HCT116 (cell line): ENCODE measurements around the gene PEX12. TPM values are rescaled to one million over a fixed set of nuclear protein-coding genes. Genes with fewer than 3 reads are reported as not detected.
"Not testable (repeated sequence)": the region's sequence is repeated elsewhere in the genome, so short reads cannot be mapped to it uniquely, and the experiment has no call there.

Experiments
- ATAC-seq: fragments of 200-7000 bp; cut with Tn5 transposase; 2 replicates; pipeline ENCODE4 v1.9.1; 2020; ENCODE audit warnings: mild to moderate bottlenecking, moderate library complexity
- BruUV-seq: library from RNA; stranded (reverse); fragments of 400-500 nt; replicated peaks from 2 replicates; lab custom pipeline; 2021; lab: Mats Ljungman, UMichigan
- CTCF ChIA-PET: fragments of 300-600 bp; sonication (Branson Sonifier 250); formaldehyde crosslinking; loops from one replicate; lab custom pipeline; 2021; ENCODE audit warnings: antibody characterized with exemption; lab: Charles Lee
- POLR2A ChIA-PET: fragments of 300-600, 350-600 bp; sonication (Branson Sonifier 250); formaldehyde crosslinking; loops from one replicate; lab custom pipeline; 2021; ENCODE audit warnings: antibody characterized with exemption; lab: Charles Lee
- RAD21 ChIA-PET, 2 experiments: fragments of 300-600 bp; sonication (Branson Sonifier 250); formaldehyde crosslinking; loops; one replicate each; lab custom pipeline; 2023; ENCODE audit warnings: low total read pairs in 2 of 2; ENCODE audit not compliant: uncharacterized antibody in 2 of 2, unreplicated experiment in 2 of 2, low non-redundant PET in 1 of 2; lab: Charles Lee
- DNase-seq: peaks from one replicate; pipeline ENCODE4 v3.0.0-alpha.2; 2010; ENCODE audit warnings: low read depth, low spot score
- H2AFZ ChIP-seq: fragments of 200-600 bp; shearing (Covaris generic), sonication (generic); 2 replicates; pipeline ENCODE4 v1.6.1; 2017; ENCODE audit warnings: low read depth, mixed run types, mixed read lengths, antibody characterized with exemption, low read length; ENCODE audit not compliant: poor library complexity, severe bottlenecking
- H3K27ac ChIP-seq: 2 replicates; pipeline ENCODE4 v1.5.1; 2012; ENCODE audit warnings: low read depth, low read length
- H3K27me3 ChIP-seq: fragments of 200-600 bp; sonication (generic); 2 replicates; pipeline ENCODE4 v1.6.1; 2016; ENCODE audit warnings: mixed run types, low read length, mixed read lengths; ENCODE audit not compliant: insufficient read depth
- H3K36me3 ChIP-seq, 2 experiments: fragments of 200-500 bp in 1 of 2; fragments of 200-600 bp in 1 of 2; sonication (Bioruptor generic) in 1 of 2; sonication (generic) in 1 of 2; 2 replicates each; pipeline versions ENCODE4 v1.5.1 to v1.6.1; 2014 to 2016; ENCODE audit warnings: low read length in 2 of 2, inconsistent platforms in 1 of 2, mixed read lengths in 1 of 2, mixed run types in 1 of 2; ENCODE audit not compliant: insufficient read depth in 2 of 2, control insufficient read depth in 1 of 2
- H3K4me1 ChIP-seq, 2 experiments: fragments of 200-600 bp in 1 of 2; sonication (generic) in 1 of 2; 2 replicates each; pipeline versions ENCODE4 v1.5.1 to v1.6.1; 2012 to 2017; ENCODE audit warnings: low read length in 2 of 2, inconsistent platforms in 1 of 2, mild to moderate bottlenecking in 1 of 2, mixed read lengths in 1 of 2, mixed run types in 1 of 2, moderate library complexity in 1 of 2; ENCODE audit not compliant: insufficient read depth in 2 of 2, control insufficient read depth in 1 of 2
- H3K4me2 ChIP-seq: fragments of 200-600 bp; sonication (generic); 2 replicates; pipeline ENCODE4 v1.6.1; 2017; ENCODE audit warnings: mixed run types, low read length, mixed read lengths
- H3K4me3 ChIP-seq, 2 experiments: fragments of 200-600 bp in 1 of 2; sonication (generic) in 1 of 2; replicated peaks in 1 of 2; 2 replicates each; pipeline ENCODE4 v1.5.1; 2011 to 2016; ENCODE audit warnings: low read length in 2 of 2, control low read depth in 1 of 2, low read depth in 1 of 2, mild to moderate bottlenecking in 1 of 2, mixed read lengths in 1 of 2, mixed run types in 1 of 2
- H3K79me2 ChIP-seq: fragments of 200-600 bp; sonication (generic); 2 replicates; pipeline ENCODE4 v1.6.1; 2017; ENCODE audit warnings: mild to moderate bottlenecking, mixed run types, low read length, moderate library complexity, mixed read lengths; ENCODE audit not compliant: insufficient read depth
- H3K9ac ChIP-seq: fragments of 200-600 bp; sonication (generic); 2 replicates; pipeline ENCODE4 v1.6.1; 2016; ENCODE audit warnings: low read length, mixed read lengths
- H3K9me2 ChIP-seq: fragments of 200-600 bp; sonication (generic), shearing (Covaris generic); 2 replicates; pipeline ENCODE4 v1.6.1; 2017; ENCODE audit warnings: mixed run types, mild to moderate bottlenecking, moderate library complexity; ENCODE audit not compliant: insufficient read depth
- H3K9me3 ChIP-seq, 2 experiments: fragments of 200-500 bp in 1 of 2; fragments of 200-600 bp in 1 of 2; sonication (Bioruptor generic) in 1 of 2; sonication (generic) in 1 of 2; 2 replicates each; pipeline ENCODE4 v1.6.1; 2014 to 2017; ENCODE audit warnings: low read length in 2 of 2, mixed read lengths in 2 of 2, inconsistent platforms in 1 of 2, low read depth in 1 of 2, mild to moderate bottlenecking in 1 of 2, mixed run types in 1 of 2, moderate library complexity in 1 of 2; ENCODE audit not compliant: control insufficient read depth in 1 of 2, insufficient read depth in 1 of 2
- H4K20me1 ChIP-seq: fragments of 200-600 bp; sonication (generic), shearing (Covaris generic); 2 replicates; pipeline ENCODE4 v1.6.1; 2017; ENCODE audit warnings: mixed run types, mild to moderate bottlenecking, moderate library complexity; ENCODE audit not compliant: insufficient read depth
- intact Hi-C: fragments of 100-400 bp; cut with micrococcal nuclease; formaldehyde crosslinking; loops from 2 replicates; pipeline ENCODE4 v1.10.0; 2022
- total RNA-seq: library from RNA; stranded (reverse); gene quantifications from one replicate; pipeline ENCODE4 v1.2.1, GENCODE V29; 2021; ENCODE audit not compliant: unreplicated experiment

The PEX12 gene
- total RNA-seq, 1 experiment from 2014 or later: 5.0 TPM

- DNase-seq, H3K4me3 ChIP-seq, H3K27ac ChIP-seq, H3K4me1 ChIP-seq, H3K9me2 ChIP-seq, BruUV-seq, ATAC-seq, H3K36me3 ChIP-seq, RAD21 ChIA-PET, POLR2A ChIA-PET, H3K9me3 ChIP-seq, H4K20me1 ChIP-seq, CTCF ChIA-PET, intact Hi-C loops, H3K9ac ChIP-seq, H2AFZ ChIP-seq, H3K79me2 ChIP-seq, H3K27me3 ChIP-seq, H3K4me2 ChIP-seq: not testable (repeated sequence)
Observed at GRCh38 chr17:35529326-35529725, 49.0 kb downstream of the PEX12 start.

Other genes starting within 250 kb of the PEX12 start
- not detected for gene SLFN11, start 204.9 kb downstream of the PEX12 start, total RNA-seq
- gene SLFN12, start 146.1 kb downstream of the PEX12 start, total RNA-seq: not detected
- gene SLFN13, start 129.8 kb downstream of the PEX12 start, total RNA-seq: 0.10 TPM
- gene SLFN12L, start 40.9 kb downstream of the PEX12 start, total RNA-seq: 0.17 TPM
- gene SLFN14, start 17.8 kb downstream of the PEX12 start, total RNA-seq: not detected
- 198 TPM for gene AP2B1, start 8.8 kb upstream of the PEX12 start, total RNA-seq
- 0.15 TPM for gene RASL10B, start 153.1 kb upstream of the PEX12 start, total RNA-seq
- not detected for gene GAS2L2, start 174.7 kb upstream of the PEX12 start, total RNA-seq
- gene C17orf50, start 182.3 kb upstream of the PEX12 start, total RNA-seq: not detected
- 2.6 TPM for gene MMP28, start 217.1 kb upstream of the PEX12 start, total RNA-seq
- 346 TPM for gene TAF15, start 230.9 kb upstream of the PEX12 start, total RNA-seq